SK-N-SH (cell line): ENCODE results near the gene ZFAND4. TPM values are rescaled to one million over a fixed set of nuclear protein-coding genes. Genes with fewer than 3 reads are reported as not detected.

Experiments
- CTCF ChIA-PET: fragments of 300-600, 350-600 bp; formaldehyde crosslinking; extraction: SDS; loops from one replicate; lab custom pipeline; 2021; lab: Yijun Ruan, JAX
- POLR2A ChIA-PET: fragments of 350-600 bp; sonication (Branson Sonifier 250); formaldehyde crosslinking; extraction: SDS; loops from one replicate; lab custom pipeline; 2020; ENCODE audit warnings: antibody characterized with exemption, inconsistent platforms; lab: Yijun Ruan, JAX
- DNase-seq: peaks from one replicate; pipeline ENCODE4 v3.0.0; 2012
- H2AFZ ChIP-seq: fragments of 200-600 bp; sonication (generic); 2 replicates; pipeline ENCODE4 v1.8.1; 2016; ENCODE audit warnings: antibody characterized with exemption, mild to moderate bottlenecking, low read depth
- H3F3A ChIP-seq: fragments of 200-600 bp; sonication (generic); replicated peaks from 2 replicates; pipeline ENCODE3; 2016; ENCODE audit warnings: antibody characterized with exemption, mild to moderate bottlenecking; ENCODE audit not compliant: insufficient read depth
- H3K27ac ChIP-seq, 2 experiments: fragments of 200-500 bp in 1 of 2; fragments of 200-600 bp in 1 of 2; sonication (Bioruptor generic) in 1 of 2; sonication (generic), shearing (Covaris generic) in 1 of 2; 2 replicates each; pipeline versions ENCODE4 v1.5.1 to v1.6.1; 2014 to 2016; ENCODE audit warnings: low read depth in 2 of 2, inconsistent platforms in 1 of 2, low read length in 1 of 2, mild to moderate bottlenecking in 1 of 2, mixed read lengths in 1 of 2
- H3K27me3 ChIP-seq: fragments of 200-600 bp; sonication (generic), shearing (Covaris generic); 2 replicates; pipeline ENCODE4 v1.6.1; 2016; ENCODE audit warnings: mixed run types; ENCODE audit not compliant: insufficient read depth
- H3K36me3 ChIP-seq, 2 experiments: fragments of 200-500 bp in 1 of 2; fragments of 200-600 bp in 1 of 2; sonication (Bioruptor generic) in 1 of 2; sonication (generic) in 1 of 2; replicated peaks in 1 of 2; 2 replicates each; pipeline versions ENCODE3 to v1.5.1; 2014 to 2016; ENCODE audit warnings: low read length in 1 of 2, mild to moderate bottlenecking in 1 of 2; ENCODE audit not compliant: insufficient read depth in 2 of 2, control insufficient read depth in 1 of 2
- H3K4me1 ChIP-seq, 2 experiments: fragments of 200-500 bp in 1 of 2; fragments of 200-600 bp in 1 of 2; sonication (Bioruptor generic) in 1 of 2; sonication (generic), shearing (Covaris generic) in 1 of 2; 2 replicates each; pipeline versions ENCODE4 v1.5.1 to v1.6.1; 2014 to 2016; ENCODE audit warnings: low read depth in 1 of 2, low read length in 1 of 2, mixed run types in 1 of 2; ENCODE audit not compliant: insufficient read depth in 2 of 2, control insufficient read depth in 1 of 2
- H3K4me2 ChIP-seq: fragments of 200-600 bp; sonication (generic), shearing (Covaris generic); 2 replicates; pipeline ENCODE4 v1.6.1; 2017; ENCODE audit warnings: mixed run types
- H3K4me3 ChIP-seq, 2 experiments: fragments of 200-500 bp in 1 of 2; fragments of 200-600 bp in 1 of 2; sonication (Bioruptor generic) in 1 of 2; sonication (generic), shearing (Covaris generic) in 1 of 2; 2 replicates each; pipeline versions ENCODE4 v1.5.1 to v1.8.1; 2014 to 2016; ENCODE audit warnings: low read depth in 2 of 2, inconsistent platforms in 1 of 2, low read length in 1 of 2, mild to moderate bottlenecking in 1 of 2, mixed read lengths in 1 of 2, moderate library complexity in 1 of 2
- H3K79me2 ChIP-seq: fragments of 200-600 bp; sonication (generic); 2 replicates; pipeline ENCODE4 v1.8.1; 2017; ENCODE audit warnings: mild to moderate bottlenecking; ENCODE audit not compliant: insufficient read depth
- H3K9ac ChIP-seq: fragments of 200-600 bp; sonication (generic); 2 replicates; pipeline ENCODE4 v1.6.1; 2017; ENCODE audit warnings: mixed run types
- H3K9me2 ChIP-seq: fragments of 200-600 bp; sonication (generic); 2 replicates; pipeline ENCODE4 v1.6.1; 2017; ENCODE audit warnings: mixed run types
- H3K9me3 ChIP-seq: fragments of 200-600 bp; sonication (generic); 2 replicates; pipeline ENCODE4 v1.6.1; 2017; ENCODE audit warnings: mixed run types, mild to moderate bottlenecking, moderate library complexity
- H4K20me1 ChIP-seq: fragments of 200-600 bp; sonication (generic); 2 replicates; pipeline ENCODE4 v1.6.1; 2017; ENCODE audit warnings: mild to moderate bottlenecking, mixed run types; ENCODE audit not compliant: insufficient read depth
- ELF1 ChIP-seq: IDR thresholded peaks from 2 replicates; pipeline ENCODE4 v1.4.0; 2012
- EP300 ChIP-seq, 2 experiments: IDR thresholded peaks; 2 replicates each; pipeline versions ENCODE4 v1.4.0 to v1.6.1; 2012; ENCODE audit warnings: borderline replicate concordance in 1 of 2, low read depth in 1 of 2, low read length in 1 of 2
- EZH2phosphoT487 ChIP-seq: fragments of 200-600 bp; sonication (generic); IDR thresholded peaks from 2 replicates; pipeline ENCODE4 v1.6.1; 2017; ENCODE audit warnings: low read depth, mixed run types, mild to moderate bottlenecking, antibody characterized with exemption, moderate library complexity, borderline replicate concordance
- IRF3 ChIP-seq: fragments of 150-350 bp; IDR thresholded peaks from 2 replicates; pipeline ENCODE4 v1.6.1; 2016; ENCODE audit warnings: mild to moderate bottlenecking, low read depth, low read length
- RFX5 ChIP-seq: IDR thresholded peaks from 2 replicates; pipeline ENCODE4 v1.6.1; 2012; ENCODE audit warnings: mild to moderate bottlenecking, improper control_type of control experiment, low read length
- RXRA ChIP-seq: IDR thresholded peaks from 2 replicates; pipeline ENCODE4 v1.4.0; 2012; ENCODE audit warnings: low read depth, mild to moderate bottlenecking, borderline replicate concordance
- TEAD4 ChIP-seq: IDR thresholded peaks from 2 replicates; pipeline ENCODE4 v1.4.0; 2012; ENCODE audit warnings: mild to moderate bottlenecking, borderline replicate concordance; ENCODE audit not compliant: insufficient read depth
- YY1 ChIP-seq: IDR thresholded peaks from 2 replicates; pipeline ENCODE4 v1.4.0; 2012; ENCODE audit warnings: low read depth, mild to moderate bottlenecking
- WGBS: methylation state at CpG from one replicate; pipeline ENCODE4 v1.1.6; 2017; ENCODE audit warnings: low lambda C conversion rate; 5-methylcytosine and 5-hydroxymethylcytosine counted together
- polyA plus RNA-seq, 3 experiments: library from polyadenylated mRNA; depleted of rRNA; stranded (reverse); fragments of >200 nt; gene quantifications; 2 replicates each; pipeline ENCODE4 v1.2.3, GENCODE V29; 2012

ZFAND4 gene
- polyA plus RNA-seq, 1 of the 3 experiments (the other 2 are of a cell fraction) = 2.0 TPM

GRCh38 chr10:45589868-45590267 is 82.7 kb downstream of the ZFAND4 start (continued):
- TF ChIP-seq EP300 (IDR thresholded peaks at IDR 0.05; ENCODE audit: borderline replicate concordance in 1 of 2, low read depth in 1 of 2, low read length in 1 of 2) = no peak

- no peaks in the 10 kb centered on the region for H3K9me2 ChIP-seq
- H3K9me3 ChIP-seq = no peaks in the 10 kb centered on the region
- no peaks in the 10 kb centered on the region for H3K27me3 ChIP-seq
- no peaks in the 10 kb centered on the region for H4K20me1 ChIP-seq
- H3K36me3 ChIP-seq = peaks cover 0 to 17% of the 10 kb centered on the region in 2 experiments
- no peak overlapping the region for H3K4me3 ChIP-seq
- H3F3A ChIP-seq = no peaks in the 10 kb centered on the region
- POLR2A ChIA-PET = no interaction called here
- peaks cover 50% of the 10 kb centered on the region for H3K79me2 ChIP-seq
- H2AFZ ChIP-seq = no peak overlapping the region
- TF ChIP-seq RXRA = no peak
- TF ChIP-seq RFX5 = no peak
- TF ChIP-seq, all 33 proteins: peak for 0
- Histone ChIP-seq H3K9ac (no peak overlapping the region), H3K4me2 (no peak overlapping the region), H3K27ac (no peak overlapping the region), H3K4me1 (peaks cover 0 to 7% of the 10 kb centered on the region in 2 experiments; a peak in 2 of 4 replicates)
- no peak for DNase-seq
- CTCF ChIA-PET = no interaction called here
These were observed 83.6 kb downstream of the ZFAND4 start for GRCh38 chr10:45589009-45589408.

GRCh38 chr10:45586028-45586824 is 86.3 kb downstream of the ZFAND4 start:
- Histone ChIP-seq H3K27ac (no peak overlapping the region), H3K9me3 (no peaks in the 10 kb centered on the region), H3K9me2 (no peaks in the 10 kb centered on the region), H4K20me1 (no peaks in the 10 kb centered on the region; the same call in 1 of the 2 replicates), H3K79me2 (peaks cover 32% of the 10 kb centered on the region), H3K4me2 (no peak overlapping the region), H3K36me3 (peaks cover 0 to 17% of the 10 kb centered on the region in 2 experiments), H3K9ac (no peak overlapping the region)
- no peak for DNase-seq
- CTCF ChIA-PET = no interaction called here
- WGBS = 96% methylated on average over 3 of the region's 3 CpGs
- no peak for TF ChIP-seq YY1
- TF ChIP-seq TEAD4 = no peak
- no peak for TF ChIP-seq ELF1
- no peak for TF ChIP-seq EZH2phosphoT487
- no peak for TF ChIP-seq IRF3
- TF ChIP-seq, all 33 proteins: peak for 0
- Histone ChIP-seq H2AFZ (no peak overlapping the region), H3F3A (peaks cover 5% of the 10 kb centered on the region), H3K4me3 (no peak overlapping the region), H3K27me3 (no peaks in the 10 kb centered on the region), H3K4me1 (peaks cover 2 to 5% of the 10 kb centered on the region in 2 experiments; a peak in 3 of 4 replicates)
- POLR2A ChIA-PET = no interaction called here
